ENCODE results near the gene SYS1. TPM values are rescaled to one million over a fixed set of nuclear protein-coding genes. Genes with fewer than 3 reads are reported as not detected.

SYS1 gene
- total RNA-seq, 1 experiment from 2014 or later, result 29.1 TPM

DNA sequence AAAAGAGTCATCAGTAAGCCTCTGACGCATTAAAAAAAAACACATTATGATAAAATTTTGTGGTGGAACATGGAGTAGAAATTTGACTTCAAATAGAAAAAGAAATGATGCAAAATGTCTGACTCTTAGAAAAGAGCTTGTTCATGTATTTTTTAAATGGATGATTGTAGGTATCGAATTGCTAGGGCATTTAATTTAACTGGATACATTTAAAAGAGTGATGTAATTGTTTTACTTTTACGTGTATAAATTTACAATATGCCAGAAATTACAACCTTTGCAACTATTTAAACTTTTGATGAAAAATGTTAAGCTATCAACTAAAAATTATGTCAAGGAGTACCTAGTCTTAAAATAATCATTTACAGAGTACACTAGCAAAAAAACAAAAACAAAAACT, 10.2 kb upstream of the SYS1 start:
- no peaks in the 10 kb centered on the region for H3K36me3 ChIP-seq (ENCODE audit: control insufficient read depth, insufficient read depth, low read length)
- CTCF ChIA-PET, result no interaction called here
- no peak overlapping the region for H3K4me3 ChIP-seq (ENCODE audit: low read depth in 2 of 2, low read length in 2 of 2)
- H3K27me3 ChIP-seq (ENCODE audit: control insufficient read depth, insufficient read depth, low read length), result no peaks in the 10 kb centered on the region
- DNase-seq (ENCODE audit: low read depth, low spot score), result no peak
- in situ Hi-C loops (cut with HindIII; ENCODE audit: low pct_unique_long_range_greater_than_20kb, low sequenced_read_pairs), result no loop called here
- POLR2A ChIA-PET, result no interaction called here
- H3K27ac ChIP-seq (ENCODE audit: low read length), result no peak overlapping the region
- intact Hi-C loops (cut with micrococcal nuclease; ENCODE audit: unreplicated experiment), result no loop called here
- no peak for ATAC-seq
- peaks cover 5% of the 10 kb centered on the region; the same call in 1 of the 2 replicates for H3K4me1 ChIP-seq (ENCODE audit: control insufficient read depth, insufficient read depth, low read length)
- BruUV-seq (replicated peaks), result no TSS peak
- H3K9me3 ChIP-seq (ENCODE audit: control insufficient read depth, insufficient read depth, low read depth, low read length), result no peaks in the 10 kb centered on the region
- TF ChIP-seq, protein P1, sequence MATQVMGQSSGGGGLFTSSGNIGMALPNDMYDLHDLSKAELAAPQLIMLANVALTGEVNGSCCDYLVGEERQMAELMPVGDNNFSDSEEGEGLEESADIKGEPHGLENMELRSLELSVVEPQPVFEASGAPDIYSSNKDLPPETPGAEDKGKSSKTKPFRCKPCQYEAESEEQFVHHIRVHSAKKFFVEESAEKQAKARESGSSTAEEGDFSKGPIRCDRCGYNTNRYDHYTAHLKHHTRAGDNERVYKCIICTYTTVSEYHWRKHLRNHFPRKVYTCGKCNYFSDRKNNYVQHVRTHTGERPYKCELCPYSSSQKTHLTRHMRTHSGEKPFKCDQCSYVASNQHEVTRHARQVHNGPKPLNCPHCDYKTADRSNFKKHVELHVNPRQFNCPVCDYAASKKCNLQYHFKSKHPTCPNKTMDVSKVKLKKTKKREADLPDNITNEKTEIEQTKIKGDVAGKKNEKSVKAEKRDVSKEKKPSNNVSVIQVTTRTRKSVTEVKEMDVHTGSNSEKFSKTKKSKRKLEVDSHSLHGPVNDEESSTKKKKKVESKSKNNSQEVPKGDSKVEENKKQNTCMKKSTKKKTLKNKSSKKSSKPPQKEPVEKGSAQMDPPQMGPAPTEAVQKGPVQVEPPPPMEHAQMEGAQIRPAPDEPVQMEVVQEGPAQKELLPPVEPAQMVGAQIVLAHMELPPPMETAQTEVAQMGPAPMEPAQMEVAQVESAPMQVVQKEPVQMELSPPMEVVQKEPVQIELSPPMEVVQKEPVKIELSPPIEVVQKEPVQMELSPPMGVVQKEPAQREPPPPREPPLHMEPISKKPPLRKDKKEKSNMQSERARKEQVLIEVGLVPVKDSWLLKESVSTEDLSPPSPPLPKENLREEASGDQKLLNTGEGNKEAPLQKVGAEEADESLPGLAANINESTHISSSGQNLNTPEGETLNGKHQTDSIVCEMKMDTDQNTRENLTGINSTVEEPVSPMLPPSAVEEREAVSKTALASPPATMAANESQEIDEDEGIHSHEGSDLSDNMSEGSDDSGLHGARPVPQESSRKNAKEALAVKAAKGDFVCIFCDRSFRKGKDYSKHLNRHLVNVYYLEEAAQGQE (IDR thresholded peaks at IDR 0.05; ENCODE audit: insufficient read depth in 1 of 2, low read depth in 2 of 2, low read length in 1 of 2), result no peak
- TF ChIP-seq, protein P2, sequence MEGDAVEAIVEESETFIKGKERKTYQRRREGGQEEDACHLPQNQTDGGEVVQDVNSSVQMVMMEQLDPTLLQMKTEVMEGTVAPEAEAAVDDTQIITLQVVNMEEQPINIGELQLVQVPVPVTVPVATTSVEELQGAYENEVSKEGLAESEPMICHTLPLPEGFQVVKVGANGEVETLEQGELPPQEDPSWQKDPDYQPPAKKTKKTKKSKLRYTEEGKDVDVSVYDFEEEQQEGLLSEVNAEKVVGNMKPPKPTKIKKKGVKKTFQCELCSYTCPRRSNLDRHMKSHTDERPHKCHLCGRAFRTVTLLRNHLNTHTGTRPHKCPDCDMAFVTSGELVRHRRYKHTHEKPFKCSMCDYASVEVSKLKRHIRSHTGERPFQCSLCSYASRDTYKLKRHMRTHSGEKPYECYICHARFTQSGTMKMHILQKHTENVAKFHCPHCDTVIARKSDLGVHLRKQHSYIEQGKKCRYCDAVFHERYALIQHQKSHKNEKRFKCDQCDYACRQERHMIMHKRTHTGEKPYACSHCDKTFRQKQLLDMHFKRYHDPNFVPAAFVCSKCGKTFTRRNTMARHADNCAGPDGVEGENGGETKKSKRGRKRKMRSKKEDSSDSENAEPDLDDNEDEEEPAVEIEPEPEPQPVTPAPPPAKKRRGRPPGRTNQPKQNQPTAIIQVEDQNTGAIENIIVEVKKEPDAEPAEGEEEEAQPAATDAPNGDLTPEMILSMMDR (IDR thresholded peaks at IDR 0.05), result no peak
- no peak for TF ChIP-seq POLR2AphosphoS5 (IDR thresholded peaks at IDR 0.05; ENCODE audit: low read depth, low read length)
- no peak for TF ChIP-seq TCF7L2 (IDR thresholded peaks at IDR 0.05; ENCODE audit: low read depth, low read length)
- no peak for TF ChIP-seq SIN3A (IDR thresholded peaks at IDR 0.05; ENCODE audit: borderline replicate concordance, insufficient read depth, low read depth, low read length)

DNA sequence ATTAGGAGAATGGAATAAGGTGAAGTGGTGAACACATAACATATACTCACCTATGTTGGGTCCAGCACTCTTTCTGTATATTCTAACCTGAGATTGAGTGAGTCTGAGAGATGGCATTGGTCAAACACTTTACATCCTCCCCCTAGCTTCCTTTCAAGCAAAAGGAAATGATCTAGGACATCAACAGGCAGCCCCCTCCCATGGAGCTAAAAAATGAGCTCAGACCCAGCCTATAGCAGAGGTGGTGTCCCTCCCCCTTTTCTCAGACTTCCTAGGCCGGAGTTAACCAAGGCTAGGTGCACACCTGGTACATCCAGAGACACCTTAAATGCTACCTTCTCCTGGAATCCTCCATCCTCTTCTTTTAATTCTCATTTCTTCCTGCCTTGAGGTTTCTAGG, 9.2 kb upstream of the SYS1 start:
- CTCF ChIA-PET, result no interaction called here
- no peak for ATAC-seq

More for the DNA sequence above, 9.2 kb upstream of the SYS1 start:
- TF ChIP-seq TCF7L2 (IDR thresholded peaks at IDR 0.05; ENCODE audit: low read depth, low read length) (no peak), POLR2AphosphoS5 (IDR thresholded peaks at IDR 0.05; ENCODE audit: low read depth, low read length) (no peak), SIN3A (IDR thresholded peaks at IDR 0.05; ENCODE audit: borderline replicate concordance, insufficient read depth, low read depth, low read length) (no peak)
- TF ChIP-seq, protein P1 (IDR thresholded peaks at IDR 0.05; ENCODE audit: insufficient read depth in 1 of 2, low read depth in 2 of 2, low read length in 1 of 2), result no peak
- TF ChIP-seq, protein P2 (IDR thresholded peaks at IDR 0.05), result no peak
- Histone ChIP-seq H3K27ac (ENCODE audit: low read length) (no peak overlapping the region), H3K27me3 (ENCODE audit: control insufficient read depth, insufficient read depth, low read length) (no peaks in the 10 kb centered on the region), H3K4me3 (ENCODE audit: low read depth in 2 of 2, low read length in 2 of 2) (no peak overlapping the region), H3K9me3 (ENCODE audit: control insufficient read depth, insufficient read depth, low read depth, low read length) (no peaks in the 10 kb centered on the region), H3K36me3 (ENCODE audit: control insufficient read depth, insufficient read depth, low read length) (no peaks in the 10 kb centered on the region), H3K4me1 (ENCODE audit: control insufficient read depth, insufficient read depth, low read length) (peaks cover 5% of the 10 kb centered on the region)
- in situ Hi-C loops (cut with HindIII; ENCODE audit: low pct_unique_long_range_greater_than_20kb, low sequenced_read_pairs) (no loop called here), intact Hi-C loops (cut with micrococcal nuclease; ENCODE audit: unreplicated experiment) (no loop called here)
- BruUV-seq (replicated peaks), result no TSS peak
- DNase-seq (ENCODE audit: low read depth, low spot score), result no peak
- POLR2A ChIA-PET, result no interaction called here
